NCI-H446 (cell line): ENCODE measurements around the gene CTU2.

Experiments
- DNase-seq, 2 experiments: peaks; one replicate each; lab custom pipeline; 2025; lab: John Stamatoyannopoulos, UW

Gene CTU2

DNA sequence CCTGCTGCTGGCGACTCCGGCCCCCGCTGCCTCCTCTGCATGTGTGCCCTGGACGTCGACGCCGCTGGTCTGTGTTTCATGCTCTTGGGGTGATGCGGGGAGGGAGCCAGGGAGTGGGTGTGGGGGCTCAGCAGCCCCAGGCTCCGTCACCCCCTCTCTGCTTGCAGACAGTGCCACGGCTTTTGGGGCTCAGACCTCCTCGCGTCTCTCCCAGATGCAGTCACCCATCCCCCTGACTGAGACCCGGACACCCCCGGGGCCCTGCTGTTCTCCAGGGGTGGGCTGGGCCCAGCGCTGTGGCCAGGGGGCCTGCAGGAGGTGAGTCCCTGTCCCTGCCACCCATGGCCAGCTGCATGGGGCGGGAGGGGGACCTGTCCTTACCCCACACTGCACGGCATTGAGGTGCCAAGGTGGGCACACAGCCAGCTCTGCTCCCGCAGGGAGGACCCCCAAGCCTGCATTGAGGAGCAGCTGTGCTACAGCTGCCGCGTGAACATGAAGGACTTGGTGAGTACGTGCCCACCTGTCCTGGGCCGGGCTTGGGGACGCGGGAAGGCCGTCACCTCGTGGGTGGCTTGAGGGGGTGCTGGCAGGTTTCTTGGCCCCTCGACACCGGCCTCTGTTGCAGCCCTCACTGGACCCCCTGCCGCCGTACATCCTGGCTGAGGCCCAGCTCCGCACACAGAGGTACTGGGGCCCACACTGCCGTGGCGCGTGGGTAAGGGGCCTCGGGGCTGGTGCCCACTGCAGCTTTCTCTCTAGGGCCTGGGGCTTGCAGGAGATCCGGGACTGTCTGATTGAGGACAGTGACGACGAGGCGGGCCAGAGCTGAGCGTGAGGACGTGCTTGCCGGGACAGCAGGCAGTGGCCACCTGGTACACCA is 8.4 kb downstream of the CTU2 start:
- DNase-seq = no peak

DNA sequence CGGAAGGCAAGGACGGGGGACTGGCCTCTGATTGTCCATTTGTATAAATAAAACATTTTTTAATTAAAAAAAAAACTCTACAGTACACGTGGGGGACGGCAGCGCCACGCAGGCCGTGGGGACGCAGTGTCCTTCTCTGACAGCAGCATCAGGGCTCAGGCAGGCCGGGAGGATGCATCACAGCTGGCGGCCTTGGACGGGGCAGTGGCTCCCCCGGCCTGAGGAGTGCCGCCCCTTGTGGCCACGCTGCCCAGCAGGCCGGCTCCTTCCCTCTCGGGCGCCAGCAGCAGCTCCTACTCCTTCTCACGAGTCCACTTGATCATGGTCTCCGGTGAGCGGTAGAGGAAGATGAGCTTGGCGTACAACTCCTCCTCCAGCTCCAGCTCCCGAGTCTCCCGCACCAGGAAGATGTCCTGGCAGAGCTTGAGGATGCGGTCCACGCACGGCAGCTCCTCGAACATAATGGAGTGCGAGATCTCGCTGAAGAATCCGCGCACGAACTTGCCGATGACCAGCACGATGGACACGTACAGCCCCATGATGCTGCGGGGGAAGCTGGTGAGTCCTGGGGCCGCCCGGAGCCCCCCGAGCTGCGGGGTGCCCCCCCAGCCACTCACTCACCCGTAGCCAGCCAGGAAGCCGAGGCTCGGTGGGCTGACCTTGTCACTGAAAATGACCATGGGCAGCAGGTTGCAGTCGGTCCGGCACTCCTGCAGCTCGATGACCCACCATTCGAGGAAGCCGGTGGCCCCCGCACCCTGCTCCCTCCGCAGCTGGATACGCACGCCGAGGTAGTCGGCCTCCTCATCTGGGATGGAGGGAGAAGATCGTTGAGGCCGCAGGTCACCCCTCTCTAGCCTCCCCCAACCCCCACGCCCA is 9.2 kb downstream of the CTU2 start:
- DNase-seq = no peak

DNA sequence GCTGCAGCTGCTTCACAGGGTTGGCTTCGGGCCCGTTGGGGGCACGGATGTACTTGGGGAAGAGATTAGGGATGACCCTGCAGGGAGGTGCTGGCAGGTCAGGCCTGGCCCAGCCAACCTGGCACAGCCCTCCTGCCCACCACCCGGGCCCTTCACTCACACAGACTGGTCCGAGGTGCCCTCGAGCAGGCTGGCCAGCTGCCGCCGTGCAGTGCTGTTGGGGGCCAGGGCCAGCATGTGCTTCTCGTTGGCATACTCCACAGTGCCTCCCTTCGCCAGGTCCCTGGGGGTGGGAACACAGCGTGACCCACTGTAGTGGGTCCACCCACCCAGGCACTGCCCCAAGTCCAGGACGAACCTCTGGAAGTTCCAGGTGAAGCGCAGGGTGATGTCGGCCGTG is 9.9 kb downstream of the CTU2 start:
- DNase-seq = no peak

DNA sequence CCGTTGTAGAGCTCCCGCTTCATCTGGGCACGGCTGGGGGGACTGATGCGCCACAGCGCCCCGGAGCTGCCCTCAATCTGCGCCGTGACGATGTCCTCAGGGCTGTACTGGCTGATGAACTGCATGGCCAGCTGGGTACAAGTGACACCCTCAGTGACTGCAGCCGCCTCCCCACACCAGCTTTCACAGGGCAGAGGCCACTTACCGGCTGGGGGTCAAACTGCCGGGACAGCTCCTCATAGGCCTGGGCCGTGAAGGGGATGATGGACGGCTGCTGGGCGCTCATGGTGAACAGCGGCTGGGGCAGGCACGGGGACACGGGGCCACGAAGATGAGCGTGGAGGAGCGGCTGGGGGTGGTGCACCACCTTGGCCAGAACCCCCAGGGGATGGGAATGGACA is 10.3 kb downstream of the CTU2 start:
- no peak for DNase-seq

DNA sequence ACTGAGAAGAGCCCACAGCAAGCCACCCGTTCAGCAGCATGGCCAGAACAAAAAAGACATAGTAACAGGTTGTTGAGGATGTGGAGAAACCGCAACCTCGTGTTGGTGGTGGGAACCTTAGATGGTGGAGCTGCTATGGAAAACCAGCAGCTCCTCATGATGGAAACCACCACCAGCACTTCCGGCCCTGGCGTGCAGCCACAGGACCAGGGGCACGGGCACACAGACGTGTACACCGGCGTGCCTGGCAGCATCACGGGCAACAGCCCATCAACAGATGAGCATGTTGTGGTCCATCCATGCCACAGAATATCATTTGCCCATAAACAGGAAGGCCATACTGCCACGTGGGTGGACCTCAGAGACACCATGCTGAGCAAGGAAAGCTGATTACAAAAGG is 11.9 kb downstream of the CTU2 start:
- no peak for DNase-seq

DNA sequence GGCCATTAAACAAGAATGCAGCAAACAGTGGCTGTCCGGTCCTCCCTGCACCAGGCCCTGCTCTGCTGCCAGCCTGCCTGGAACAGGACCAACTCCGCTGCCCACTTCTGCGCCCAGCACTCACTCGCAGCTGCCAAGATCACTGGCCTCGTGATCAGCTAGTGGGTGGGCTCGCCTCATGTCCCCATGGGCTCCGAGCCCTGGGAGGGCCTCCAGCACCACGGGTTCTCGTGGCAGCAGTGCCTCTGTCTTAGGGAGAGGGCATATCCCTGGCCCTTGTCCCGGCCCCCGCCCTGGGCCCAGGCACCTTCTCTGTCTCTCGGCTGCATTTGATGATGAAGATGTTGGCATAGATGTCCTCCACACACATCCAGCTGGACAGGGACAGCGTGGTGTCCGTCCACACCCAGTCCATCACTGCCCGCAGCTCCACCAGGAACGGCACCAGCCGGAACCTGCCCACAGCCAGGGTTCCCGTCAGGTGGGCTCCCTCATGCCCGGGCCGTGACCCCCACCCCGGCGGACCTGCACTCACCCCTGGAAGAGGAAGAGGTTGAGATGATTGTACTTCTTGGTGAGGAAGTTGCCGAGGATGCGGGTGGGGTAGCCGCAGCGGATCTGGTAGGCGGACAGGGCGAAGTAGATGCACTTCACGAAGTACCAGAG is 13.1 kb downstream of the CTU2 start:
- no peak for DNase-seq

DNA sequence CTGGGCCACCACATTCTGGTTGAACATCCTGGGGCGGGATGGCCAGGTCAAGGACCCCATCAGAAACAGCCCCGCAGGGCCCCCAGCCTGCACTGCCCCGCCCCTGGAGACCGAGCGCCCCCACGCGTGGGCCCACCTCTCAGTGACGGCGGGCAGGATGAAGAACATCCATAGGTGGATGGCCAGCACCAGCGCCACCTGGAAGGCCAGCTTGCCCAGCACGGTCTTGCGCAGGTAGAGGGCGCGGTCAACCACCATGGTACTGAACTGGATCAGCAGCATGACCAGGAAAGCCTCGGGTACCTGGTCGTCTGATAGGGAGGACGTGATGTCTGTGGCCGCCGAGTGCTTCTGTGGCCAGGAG is 13.6 kb downstream of the CTU2 start:
- no peak for DNase-seq

DNA sequence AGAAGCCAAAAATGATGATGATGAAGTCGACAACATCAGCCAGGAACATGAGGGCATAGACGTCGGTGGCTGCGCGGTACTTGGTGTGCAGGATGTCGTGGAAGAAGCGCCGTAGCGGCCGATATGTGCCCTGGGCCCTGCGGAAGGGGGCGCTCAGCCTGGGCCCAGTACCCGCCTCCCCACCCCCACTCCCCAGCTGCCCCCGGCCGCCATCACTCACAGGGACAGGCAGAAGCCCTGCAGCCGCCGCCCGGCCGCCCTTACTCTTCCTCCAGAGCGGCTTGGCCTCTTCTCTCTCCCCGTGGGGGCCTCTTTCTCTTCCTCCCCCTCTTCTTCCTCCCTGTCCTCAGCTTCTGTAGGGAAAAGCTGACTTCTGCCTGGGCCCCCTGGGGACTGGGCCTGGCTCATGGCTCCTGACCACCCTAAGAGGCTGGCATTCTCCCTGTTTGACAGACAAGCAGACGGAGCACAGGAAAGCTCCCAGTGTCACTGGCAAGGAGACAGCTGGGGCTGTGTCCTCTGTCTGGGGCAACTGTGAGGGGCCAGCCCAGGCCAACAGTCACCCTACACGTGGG is 14.2 kb downstream of the CTU2 start:
- no peak for DNase-seq

DNA sequence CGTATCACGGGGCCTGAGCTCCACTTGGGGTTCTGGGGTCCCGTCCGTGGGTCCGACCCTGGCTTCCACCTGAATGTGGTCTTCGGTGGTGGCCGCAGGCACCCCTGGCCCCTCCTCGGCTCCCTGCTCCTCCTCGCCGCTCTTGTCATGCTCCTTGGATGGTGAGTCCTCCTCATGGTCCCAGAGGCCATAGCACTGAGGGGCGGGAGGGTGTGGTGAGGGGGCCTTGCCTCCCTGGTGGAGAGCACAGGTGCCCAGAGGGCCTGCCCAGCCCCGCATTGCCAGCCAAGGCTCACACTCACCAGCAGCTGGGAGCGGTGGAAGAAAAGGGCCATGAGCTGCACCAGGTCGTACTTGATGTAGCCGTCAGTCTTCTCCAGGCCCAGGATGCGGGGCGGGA is 14.9 kb downstream of the CTU2 start:
- no peak for DNase-seq

DNA sequence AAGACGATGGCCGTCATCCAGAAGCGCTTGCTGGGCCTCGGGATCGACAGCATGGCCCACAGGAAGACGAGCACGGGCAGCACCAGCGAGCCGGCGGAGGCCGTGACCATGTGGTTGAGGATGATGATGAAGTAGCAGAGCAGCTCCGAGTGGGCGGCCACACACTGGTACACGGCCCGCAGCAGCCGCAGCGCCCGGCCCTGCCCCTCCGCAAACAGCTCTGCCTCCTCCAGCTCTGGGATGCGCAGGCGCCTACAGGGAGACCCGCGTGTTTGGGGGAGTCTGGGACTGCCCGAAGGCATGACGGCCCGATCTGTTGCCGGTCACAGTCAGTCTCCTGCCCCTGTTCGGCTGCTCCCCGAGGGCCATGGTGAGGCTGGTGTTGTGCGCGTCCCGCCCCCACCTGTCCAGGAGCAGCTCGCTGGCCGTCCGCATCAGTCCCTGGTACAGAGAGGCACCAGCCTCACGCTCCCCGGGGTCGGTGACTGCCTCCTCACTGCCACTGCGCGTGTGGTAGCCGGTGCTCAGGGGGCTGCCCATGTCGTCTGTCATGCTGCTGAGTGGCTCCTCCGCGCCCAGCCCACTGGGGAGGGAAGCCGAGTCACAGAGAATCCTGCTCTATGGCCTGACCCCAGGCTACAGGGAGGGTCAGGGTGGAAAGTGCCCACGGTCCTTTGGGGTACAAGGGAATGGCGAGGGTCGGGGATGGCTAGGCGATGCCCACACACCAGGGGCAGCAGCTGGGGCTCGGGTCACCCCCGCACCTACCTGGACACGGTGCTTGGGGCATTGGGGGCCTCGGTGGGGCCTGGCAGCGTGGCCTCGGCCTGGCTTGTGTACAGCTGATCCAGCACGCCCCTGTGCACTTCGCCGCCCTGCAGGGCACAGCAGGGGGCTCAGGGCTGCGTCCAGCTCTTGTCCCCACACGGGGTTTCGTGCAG is 15.8 kb downstream of the CTU2 start:
- DNase-seq = no peak

DNA sequence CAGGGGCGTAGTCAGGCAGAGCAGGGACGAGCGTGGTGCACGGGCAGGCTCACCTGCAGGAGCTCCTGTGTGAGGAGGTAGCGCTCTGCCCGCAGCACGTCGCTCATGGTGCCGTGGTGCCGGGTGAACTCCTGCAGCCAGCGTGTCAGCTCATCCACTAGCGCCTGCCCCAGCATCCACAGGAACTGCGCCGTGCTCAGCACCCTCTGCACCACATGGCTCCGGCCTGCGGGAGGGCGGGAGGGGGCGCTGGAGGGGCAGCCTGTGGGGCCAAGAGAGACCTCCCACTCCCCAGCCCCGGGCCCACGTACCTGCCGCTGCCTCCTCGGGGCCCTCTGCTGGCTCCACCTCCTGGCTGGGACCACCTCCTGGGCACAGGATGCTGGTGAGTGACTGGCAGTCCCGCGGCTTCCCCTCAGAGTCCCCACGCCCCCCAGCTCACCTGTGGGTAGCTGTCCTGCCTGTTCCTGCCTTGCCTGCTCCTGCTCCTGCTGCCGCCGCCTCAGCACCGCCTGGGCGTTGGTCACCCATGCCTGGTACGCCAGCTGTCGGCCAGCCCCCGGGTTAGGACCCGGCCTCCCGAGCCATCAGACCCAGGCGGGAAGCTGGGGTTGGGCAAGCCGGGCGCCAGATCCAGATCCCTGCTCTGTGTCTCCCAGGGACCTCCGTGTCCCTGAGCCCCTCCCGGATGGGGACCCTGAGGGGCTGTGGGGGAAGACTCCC is 16.6 kb downstream of the CTU2 start:
- DNase-seq = no peak

DNA sequence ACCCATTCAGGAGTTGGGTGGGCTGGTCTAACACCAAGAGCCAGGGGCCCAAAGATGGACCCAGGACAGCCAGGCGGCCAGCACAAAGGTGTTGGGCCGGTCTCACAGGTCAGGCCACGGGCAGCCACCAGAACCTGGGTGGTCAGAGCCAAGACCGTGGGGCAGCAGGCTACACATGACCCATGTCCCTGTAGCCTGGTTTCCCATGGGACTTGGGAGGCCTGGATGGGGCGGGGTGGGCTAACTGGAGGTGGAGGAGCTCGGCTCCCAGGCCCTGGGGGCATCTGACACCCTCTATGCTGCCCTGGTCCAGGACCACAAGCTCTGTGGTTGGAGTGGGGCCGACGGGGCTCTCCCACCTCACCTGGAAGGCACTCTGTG is 17.2 kb downstream of the CTU2 start:
- no peak for DNase-seq

DNA sequence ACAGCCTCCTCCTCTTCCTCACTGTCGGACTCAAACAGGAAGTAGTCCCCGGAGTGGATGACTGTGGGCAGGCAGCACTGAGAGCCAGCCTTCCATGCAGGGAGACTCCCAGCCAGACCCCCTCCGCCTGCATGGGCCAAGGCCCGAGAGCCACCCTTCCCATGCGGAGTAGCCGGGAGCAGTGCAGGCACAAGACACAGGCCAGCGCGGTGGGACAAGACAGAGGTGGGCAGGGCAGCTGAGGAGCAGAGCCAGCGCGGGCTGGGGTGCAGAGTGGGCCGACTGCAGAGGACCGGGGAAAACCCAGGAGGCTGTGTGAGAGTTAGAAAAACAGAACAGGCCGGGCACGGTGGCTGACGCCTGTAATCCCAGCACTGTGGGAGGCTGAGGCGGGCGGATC is 17.6 kb downstream of the CTU2 start:
- no peak for DNase-seq

DNA sequence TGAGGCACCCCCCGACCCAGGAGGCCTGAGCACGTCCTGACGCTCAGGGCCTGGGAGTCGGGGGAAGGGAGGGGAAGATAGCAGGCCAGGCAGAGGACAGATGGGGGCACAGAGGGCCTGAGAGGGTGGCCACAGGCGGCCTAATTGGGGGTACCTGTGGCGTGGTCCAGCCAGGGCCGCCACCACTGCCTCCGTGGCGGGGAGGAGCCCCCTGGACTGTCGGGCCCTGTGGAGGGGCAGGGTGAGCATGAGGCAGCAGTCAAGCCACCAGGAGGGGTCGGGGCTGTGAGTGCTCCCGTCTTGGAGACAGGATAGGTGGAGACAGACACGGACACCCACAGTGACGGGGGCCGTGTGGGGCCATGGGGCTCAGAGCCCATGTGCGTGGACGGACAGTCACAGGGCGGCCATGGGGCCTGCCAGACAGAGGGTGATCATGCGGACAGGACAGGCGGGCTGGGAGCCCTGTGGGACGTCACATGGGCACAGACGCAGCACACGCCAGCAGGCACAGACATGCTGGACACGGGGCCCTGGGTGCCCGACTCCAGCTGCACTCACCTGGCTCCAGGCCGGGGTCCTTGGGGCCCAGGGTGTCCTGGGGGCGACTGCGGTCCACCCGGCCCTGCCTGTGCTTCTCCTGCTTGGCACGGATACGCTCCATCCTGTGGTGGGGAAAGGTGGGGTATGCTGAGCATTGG is 18.7 kb downstream of the CTU2 start:
- DNase-seq = no peak

DNA sequence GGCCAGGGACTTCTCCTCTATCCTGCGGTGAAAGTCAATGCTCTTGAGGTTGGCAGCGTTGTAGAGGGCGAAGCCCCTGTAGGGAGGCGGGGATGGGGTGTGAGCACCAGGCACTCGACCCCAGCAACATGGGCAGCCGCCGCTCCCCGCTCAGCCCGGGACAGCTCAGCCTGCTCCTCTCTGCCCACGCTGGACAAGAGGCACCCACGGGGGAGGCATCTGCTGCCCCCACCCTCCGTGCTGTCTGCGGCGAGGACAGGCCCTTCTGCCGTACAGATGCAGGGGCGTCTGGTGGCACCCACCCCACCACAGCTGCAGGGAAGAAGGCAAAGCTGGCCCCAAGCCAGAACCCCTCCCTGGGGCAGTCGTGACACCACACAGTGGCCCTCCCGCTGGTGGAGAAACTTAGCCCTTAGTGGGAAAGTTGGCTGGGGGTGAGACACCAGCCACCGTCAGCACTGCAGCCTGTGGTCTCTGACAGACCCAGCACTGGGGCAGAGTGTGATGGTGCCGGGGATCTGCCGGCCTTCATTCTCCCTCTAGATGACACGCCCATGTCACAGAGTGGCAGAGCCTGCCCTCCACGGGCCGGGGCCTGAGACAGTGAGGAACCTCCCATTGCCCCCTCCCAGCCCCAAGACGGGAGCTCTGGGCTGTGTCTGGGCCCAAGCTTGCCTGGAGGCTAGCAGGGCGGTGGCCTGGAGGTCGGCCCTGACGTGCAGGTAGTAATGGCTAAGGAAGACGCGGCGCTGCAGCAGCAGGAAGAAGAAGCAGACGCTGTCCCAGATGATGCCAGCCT is 19.5 kb downstream of the CTU2 start:
- DNase-seq = no peak

DNA sequence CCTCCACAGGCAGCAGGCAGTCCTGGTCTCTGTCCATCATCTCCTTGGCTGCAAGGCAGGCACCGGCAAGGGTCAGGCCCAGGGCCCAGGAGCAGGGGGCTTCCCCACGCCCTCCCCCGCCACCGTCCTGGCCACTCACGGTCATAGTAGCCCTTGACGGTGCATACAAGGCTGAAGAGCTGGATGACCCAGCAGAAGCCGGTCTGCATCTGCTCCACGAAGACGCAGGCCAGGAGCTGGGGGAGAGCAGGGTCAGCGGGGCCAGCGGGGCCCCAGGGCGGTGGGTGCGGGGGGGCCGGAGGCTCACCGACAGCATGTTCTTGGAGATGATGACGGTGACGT is 20.1 kb downstream of the CTU2 start:
- no peak for DNase-seq

DNA sequence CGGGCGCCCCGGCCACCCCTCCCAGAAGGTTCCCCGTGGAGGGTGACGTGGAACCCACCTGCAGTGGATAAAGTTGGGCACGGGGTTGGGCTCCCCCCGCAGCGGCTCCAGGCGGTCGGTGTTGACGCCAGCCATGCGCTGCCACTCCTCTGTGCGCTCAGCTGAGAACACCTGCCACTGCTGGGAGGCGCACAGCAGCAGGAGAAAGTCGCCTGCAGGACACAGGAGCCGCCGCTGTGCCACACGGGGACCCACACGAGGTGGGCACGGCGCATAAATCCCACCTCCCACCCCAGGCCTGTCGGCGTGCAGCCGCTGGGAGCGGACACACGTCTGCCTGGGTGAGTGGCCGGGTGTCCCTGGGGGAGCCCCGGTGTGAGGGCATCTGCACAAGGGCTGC is 20.7 kb downstream of the CTU2 start:
- no peak for DNase-seq

DNA sequence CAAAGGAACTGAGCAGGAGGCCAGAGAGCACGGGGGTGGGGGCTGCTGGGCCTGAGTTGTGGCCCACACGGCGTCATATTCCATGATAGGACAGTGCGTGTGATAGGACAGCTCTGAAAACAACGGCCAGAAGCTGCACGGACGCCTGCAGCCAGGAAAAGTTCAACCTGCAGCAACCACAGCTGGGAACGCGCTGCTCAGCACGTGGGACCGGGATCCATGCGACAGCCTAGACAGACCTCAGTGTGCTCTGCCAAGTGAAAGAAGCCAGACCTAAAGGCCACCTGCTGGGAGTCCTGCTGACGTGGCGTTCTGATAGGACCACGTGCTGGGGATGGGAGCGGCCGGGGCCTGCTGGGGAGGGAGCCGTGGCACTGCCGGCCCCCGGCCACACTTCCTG is 21.6 kb downstream of the CTU2 start:
- DNase-seq = peak in 1 of 2 experiments; percentile 18
